ENCODE data around the gene PRPF38A.

Gene PRPF38A

GRCh38 chr1:52423055-52423454 lies 18.7 kb downstream of the PRPF38A start:
- H3K27me3 ChIP-seq (ENCODE audit: control insufficient read depth in 2 of 2, insufficient read depth in 2 of 2, low read length in 2 of 2): no peaks in the 10 kb centered on the region
- no peak overlapping the region for H3K9ac ChIP-seq (ENCODE audit: low read depth in 1 of 2, low read length in 2 of 2)
- H3K36me3 ChIP-seq (ENCODE audit: control insufficient read depth in 2 of 2, insufficient read depth in 2 of 2, low read length in 2 of 2): peaks cover 17 to 34% of the 10 kb centered on the region in 2 donors
- no peak overlapping the region for H3K4me3 ChIP-seq (ENCODE audit: low read length in 2 of 2)
- no peaks in the 10 kb centered on the region for H3K9me3 ChIP-seq (ENCODE audit: control insufficient read depth in 2 of 2, low read length in 2 of 2)
- no peak overlapping the region for H3K27ac ChIP-seq (ENCODE audit: low read depth in 2 of 2, low read length in 2 of 2)
- peaks cover 0 to 2% of the 10 kb centered on the region in 2 donors for H3K4me1 ChIP-seq (ENCODE audit: control insufficient read depth in 2 of 2, insufficient read depth in 2 of 2, low read length in 2 of 2)

- peaks cover 10 to 27% of the 10 kb centered on the region in 2 donors for H3K36me3 ChIP-seq (ENCODE audit: control insufficient read depth in 2 of 2, insufficient read depth in 2 of 2, low read length in 2 of 2)
Observed at GRCh38 chr1:52423771-52424170, 19.4 kb downstream of the PRPF38A start.

GRCh38 chr1:52424231-52424636 lies 19.8 kb downstream of the PRPF38A start:
- Histone ChIP-seq H3K9ac (ENCODE audit: low read depth in 1 of 2, low read length in 2 of 2) (no peak overlapping the region), H3K27ac (ENCODE audit: low read depth in 2 of 2, low read length in 2 of 2) (no peak overlapping the region), H3K36me3 (ENCODE audit: control insufficient read depth in 2 of 2, insufficient read depth in 2 of 2, low read length in 2 of 2) (peaks cover 8 to 26% of the 10 kb centered on the region in 2 donors), H3K9me3 (ENCODE audit: control insufficient read depth in 2 of 2, low read length in 2 of 2) (no peaks in the 10 kb centered on the region), H3K4me1 (ENCODE audit: control insufficient read depth in 2 of 2, insufficient read depth in 2 of 2, low read length in 2 of 2) (peaks cover 0 to 2% of the 10 kb centered on the region in 2 donors), H3K4me3 (ENCODE audit: low read length in 2 of 2) (no peak overlapping the region), H3K27me3 (ENCODE audit: control insufficient read depth in 2 of 2, insufficient read depth in 2 of 2, low read length in 2 of 2) (no peaks in the 10 kb centered on the region)

More at GRCh38 chr1:52423771-52424170, 19.4 kb downstream of the PRPF38A start:
- Histone ChIP-seq H3K9me3 (ENCODE audit: control insufficient read depth in 2 of 2, low read length in 2 of 2) (no peaks in the 10 kb centered on the region), H3K27ac (ENCODE audit: low read depth in 2 of 2, low read length in 2 of 2) (no peak overlapping the region), H3K27me3 (ENCODE audit: control insufficient read depth in 2 of 2, insufficient read depth in 2 of 2, low read length in 2 of 2) (no peaks in the 10 kb centered on the region), H3K9ac (ENCODE audit: low read depth in 1 of 2, low read length in 2 of 2) (no peak overlapping the region), H3K4me3 (ENCODE audit: low read length in 2 of 2) (no peak overlapping the region), H3K4me1 (ENCODE audit: control insufficient read depth in 2 of 2, insufficient read depth in 2 of 2, low read length in 2 of 2) (peaks cover 0 to 2% of the 10 kb centered on the region in 2 donors)

- H3K4me1 ChIP-seq (ENCODE audit: control insufficient read depth in 2 of 2, insufficient read depth in 2 of 2, low read length in 2 of 2): peaks cover 0 to 2% of the 10 kb centered on the region in 2 donors
- no peak overlapping the region for H3K9ac ChIP-seq (ENCODE audit: low read depth in 1 of 2, low read length in 2 of 2)
- no peak overlapping the region for H3K27ac ChIP-seq (ENCODE audit: low read depth in 2 of 2, low read length in 2 of 2)
- H3K27me3 ChIP-seq (ENCODE audit: control insufficient read depth in 2 of 2, insufficient read depth in 2 of 2, low read length in 2 of 2): no peaks in the 10 kb centered on the region
- H3K36me3 ChIP-seq (ENCODE audit: control insufficient read depth in 2 of 2, insufficient read depth in 2 of 2, low read length in 2 of 2): peaks cover 8 to 26% of the 10 kb centered on the region in 2 donors
- H3K9me3 ChIP-seq (ENCODE audit: control insufficient read depth in 2 of 2, low read length in 2 of 2): no peaks in the 10 kb centered on the region
- no peak overlapping the region for H3K4me3 ChIP-seq (ENCODE audit: low read length in 2 of 2)
Observed at GRCh38 chr1:52424813-52425212, 20.4 kb downstream of the PRPF38A start.

- Histone ChIP-seq H3K27me3 (ENCODE audit: control insufficient read depth in 2 of 2, insufficient read depth in 2 of 2, low read length in 2 of 2) (no peaks in the 10 kb centered on the region), H3K4me1 (ENCODE audit: control insufficient read depth in 2 of 2, insufficient read depth in 2 of 2, low read length in 2 of 2) (peaks cover 0 to 2% of the 10 kb centered on the region in 2 donors), H3K9me3 (ENCODE audit: control insufficient read depth in 2 of 2, low read length in 2 of 2) (no peaks in the 10 kb centered on the region), H3K36me3 (ENCODE audit: control insufficient read depth in 2 of 2, insufficient read depth in 2 of 2, low read length in 2 of 2) (peaks cover 12 to 30% of the 10 kb centered on the region in 2 donors), H3K9ac (ENCODE audit: low read depth in 1 of 2, low read length in 2 of 2) (no peak overlapping the region), H3K4me3 (ENCODE audit: low read length in 2 of 2) (no peak overlapping the region), H3K27ac (ENCODE audit: low read depth in 2 of 2, low read length in 2 of 2) (no peak overlapping the region)
Observed at GRCh38 chr1:52426371-52426770, 22.0 kb downstream of the PRPF38A start.

GRCh38 chr1:52427152-52427551 lies 22.8 kb downstream of the PRPF38A start:
- Histone ChIP-seq H3K4me1 (ENCODE audit: control insufficient read depth in 2 of 2, insufficient read depth in 2 of 2, low read length in 2 of 2) (peaks cover 0 to 2% of the 10 kb centered on the region in 2 donors), H3K9ac (ENCODE audit: low read depth in 1 of 2, low read length in 2 of 2) (no peak overlapping the region), H3K9me3 (ENCODE audit: control insufficient read depth in 2 of 2, low read length in 2 of 2) (no peaks in the 10 kb centered on the region), H3K27ac (ENCODE audit: low read depth in 2 of 2, low read length in 2 of 2) (no peak overlapping the region), H3K4me3 (ENCODE audit: low read length in 2 of 2) (no peak overlapping the region), H3K27me3 (ENCODE audit: control insufficient read depth in 2 of 2, insufficient read depth in 2 of 2, low read length in 2 of 2) (no peaks in the 10 kb centered on the region), H3K36me3 (ENCODE audit: control insufficient read depth in 2 of 2, insufficient read depth in 2 of 2, low read length in 2 of 2) (peaks cover 12 to 30% of the 10 kb centered on the region in 2 donors)

- no peaks in the 10 kb centered on the region for H3K9me3 ChIP-seq (ENCODE audit: control insufficient read depth in 2 of 2, low read length in 2 of 2)
- H3K27me3 ChIP-seq (ENCODE audit: control insufficient read depth in 2 of 2, insufficient read depth in 2 of 2, low read length in 2 of 2): no peaks in the 10 kb centered on the region
- H3K27ac ChIP-seq (ENCODE audit: low read depth in 2 of 2, low read length in 2 of 2): no peak overlapping the region
- no peak overlapping the region for H3K9ac ChIP-seq (ENCODE audit: low read depth in 1 of 2, low read length in 2 of 2)
- no peaks in the 10 kb centered on the region for H3K4me1 ChIP-seq (ENCODE audit: control insufficient read depth in 2 of 2, insufficient read depth in 2 of 2, low read length in 2 of 2)
- no peak overlapping the region for H3K4me3 ChIP-seq (ENCODE audit: low read length in 2 of 2)
- peaks cover 13 to 21% of the 10 kb centered on the region in 2 donors for H3K36me3 ChIP-seq (ENCODE audit: control insufficient read depth in 2 of 2, insufficient read depth in 2 of 2, low read length in 2 of 2)
Observed at GRCh38 chr1:52432807-52433206, 28.4 kb downstream of the PRPF38A start.

- no peak overlapping the region for H3K27ac ChIP-seq (ENCODE audit: low read depth in 2 of 2, low read length in 2 of 2)
- peaks cover 13 to 28% of the 10 kb centered on the region in 2 donors for H3K36me3 ChIP-seq (ENCODE audit: control insufficient read depth in 2 of 2, insufficient read depth in 2 of 2, low read length in 2 of 2)
- H3K9ac ChIP-seq (ENCODE audit: low read depth in 1 of 2, low read length in 2 of 2): no peak overlapping the region
- H3K27me3 ChIP-seq (ENCODE audit: control insufficient read depth in 2 of 2, insufficient read depth in 2 of 2, low read length in 2 of 2): no peaks in the 10 kb centered on the region
- no peak overlapping the region for H3K4me3 ChIP-seq (ENCODE audit: low read length in 2 of 2)
- no peaks in the 10 kb centered on the region for H3K9me3 ChIP-seq (ENCODE audit: control insufficient read depth in 2 of 2, low read length in 2 of 2)
- no peaks in the 10 kb centered on the region for H3K4me1 ChIP-seq (ENCODE audit: control insufficient read depth in 2 of 2, insufficient read depth in 2 of 2, low read length in 2 of 2)
Observed at GRCh38 chr1:52435211-52435610, 30.8 kb downstream of the PRPF38A start.

GRCh38 chr1:52435650-52436049 lies 31.2 kb downstream of the PRPF38A start:
- Histone ChIP-seq H3K27me3 (ENCODE audit: control insufficient read depth in 2 of 2, insufficient read depth in 2 of 2, low read length in 2 of 2) (no peaks in the 10 kb centered on the region), H3K9ac (ENCODE audit: low read depth in 1 of 2, low read length in 2 of 2) (no peak overlapping the region), H3K36me3 (ENCODE audit: control insufficient read depth in 2 of 2, insufficient read depth in 2 of 2, low read length in 2 of 2) (peaks cover 13 to 26% of the 10 kb centered on the region in 2 donors), H3K9me3 (ENCODE audit: control insufficient read depth in 2 of 2, low read length in 2 of 2) (no peaks in the 10 kb centered on the region), H3K27ac (ENCODE audit: low read depth in 2 of 2, low read length in 2 of 2) (no peak overlapping the region), H3K4me3 (ENCODE audit: low read length in 2 of 2) (no peak overlapping the region), H3K4me1 (ENCODE audit: control insufficient read depth in 2 of 2, insufficient read depth in 2 of 2, low read length in 2 of 2) (no peaks in the 10 kb centered on the region)

- Histone ChIP-seq H3K9me3 (ENCODE audit: control insufficient read depth in 2 of 2, low read length in 2 of 2) (no peaks in the 10 kb centered on the region), H3K27me3 (ENCODE audit: control insufficient read depth in 2 of 2, insufficient read depth in 2 of 2, low read length in 2 of 2) (no peaks in the 10 kb centered on the region), H3K27ac (ENCODE audit: low read depth in 2 of 2, low read length in 2 of 2) (no peak overlapping the region), H3K4me3 (ENCODE audit: low read length in 2 of 2) (no peak overlapping the region), H3K9ac (ENCODE audit: low read depth in 1 of 2, low read length in 2 of 2) (no peak overlapping the region), H3K36me3 (ENCODE audit: control insufficient read depth in 2 of 2, insufficient read depth in 2 of 2, low read length in 2 of 2) (peaks cover 9 to 23% of the 10 kb centered on the region in 2 donors), H3K4me1 (ENCODE audit: control insufficient read depth in 2 of 2, insufficient read depth in 2 of 2, low read length in 2 of 2) (no peaks in the 10 kb centered on the region)
Observed at GRCh38 chr1:52436817-52437216, 32.4 kb downstream of the PRPF38A start.

- Histone ChIP-seq H3K27ac (ENCODE audit: low read depth in 2 of 2, low read length in 2 of 2) (no peak overlapping the region), H3K4me3 (ENCODE audit: low read length in 2 of 2) (no peak overlapping the region), H3K9me3 (ENCODE audit: control insufficient read depth in 2 of 2, low read length in 2 of 2) (no peaks in the 10 kb centered on the region), H3K9ac (ENCODE audit: low read depth in 1 of 2, low read length in 2 of 2) (no peak overlapping the region), H3K36me3 (ENCODE audit: control insufficient read depth in 2 of 2, insufficient read depth in 2 of 2, low read length in 2 of 2) (peaks cover 9 to 28% of the 10 kb centered on the region in 2 donors), H3K4me1 (ENCODE audit: control insufficient read depth in 2 of 2, insufficient read depth in 2 of 2, low read length in 2 of 2) (no peaks in the 10 kb centered on the region), H3K27me3 (ENCODE audit: control insufficient read depth in 2 of 2, insufficient read depth in 2 of 2, low read length in 2 of 2) (no peaks in the 10 kb centered on the region)
Observed at GRCh38 chr1:52439976-52440375, 35.6 kb downstream of the PRPF38A start.

Data from mucosa of rectum (tissue), 2 donors.